ENCODE data around the gene SLC18A3.

The SLC18A3 gene

DNA sequence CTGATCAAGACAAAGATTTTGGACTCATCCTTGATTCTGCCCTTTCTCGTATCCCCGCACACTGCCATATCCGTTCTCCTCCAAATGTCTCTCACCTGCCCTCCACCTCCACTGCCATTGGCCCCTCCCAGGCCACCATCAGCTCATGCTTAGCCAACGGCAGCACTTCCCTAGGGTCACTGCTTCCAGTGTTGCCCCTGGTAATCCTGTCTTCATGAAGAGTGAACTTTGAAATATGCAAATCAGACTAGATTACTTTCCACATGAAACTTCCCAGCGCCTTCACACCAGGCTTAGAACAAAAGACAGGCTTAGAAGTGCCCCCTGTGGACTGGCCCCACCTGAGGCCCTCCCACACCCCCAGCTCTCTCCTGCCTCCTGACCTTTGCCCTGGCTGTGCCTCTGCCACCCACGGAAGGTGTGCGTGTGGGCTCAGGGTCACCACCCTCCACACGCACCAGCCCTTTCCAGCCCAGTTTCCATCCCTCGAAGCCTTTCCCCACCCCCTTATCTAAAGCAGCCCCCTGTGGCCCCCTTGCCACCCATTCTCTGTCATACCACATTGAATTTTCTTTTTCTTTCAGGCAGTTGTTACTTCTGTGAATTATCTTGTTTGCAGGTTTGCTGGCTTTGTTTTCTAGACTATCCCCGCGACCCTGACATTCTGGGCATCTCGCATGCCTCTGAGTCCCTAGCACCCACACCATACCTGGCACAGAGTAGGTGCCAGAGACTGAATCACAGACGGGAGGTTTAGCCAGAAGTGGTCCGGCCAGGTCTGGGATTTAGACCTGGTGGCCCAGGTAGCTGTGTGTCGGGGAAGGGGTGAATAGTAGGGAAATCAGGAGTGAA is 42.5 kb downstream of the SLC18A3 start:
- FAIRE-seq = no peak

DNA sequence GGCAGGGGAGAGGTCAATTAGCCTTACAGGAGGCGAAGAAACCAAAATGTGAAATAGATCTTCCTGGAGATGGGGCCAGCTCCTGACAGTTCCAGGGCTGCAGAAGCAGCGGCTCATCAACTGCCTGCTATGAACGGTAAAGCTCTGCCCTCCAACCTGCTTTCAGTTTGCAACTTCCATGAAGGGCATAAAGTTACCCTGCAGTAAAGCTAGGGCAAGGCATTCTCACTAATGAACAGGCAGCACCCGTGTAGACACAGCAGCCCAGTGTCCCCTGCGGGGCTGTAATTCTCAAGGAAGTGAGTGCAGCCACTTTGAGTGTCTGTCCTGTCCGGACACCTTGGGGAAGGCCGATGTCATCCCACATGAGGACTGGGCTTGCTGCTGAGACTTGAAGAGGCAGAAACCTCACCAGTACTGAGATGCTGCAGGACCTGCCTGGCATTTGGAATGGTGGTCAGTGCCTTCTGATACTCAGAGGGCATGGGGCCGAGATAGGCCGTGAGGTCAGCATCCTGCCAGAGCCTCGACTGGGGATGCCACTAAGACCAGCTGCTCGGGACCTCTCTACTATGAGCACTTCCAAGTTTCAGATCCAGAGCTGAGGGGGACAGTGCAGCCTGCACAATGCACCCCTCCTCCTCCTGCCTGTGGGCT is 43.3 kb downstream of the SLC18A3 start:
- FAIRE-seq = no peak

DNA sequence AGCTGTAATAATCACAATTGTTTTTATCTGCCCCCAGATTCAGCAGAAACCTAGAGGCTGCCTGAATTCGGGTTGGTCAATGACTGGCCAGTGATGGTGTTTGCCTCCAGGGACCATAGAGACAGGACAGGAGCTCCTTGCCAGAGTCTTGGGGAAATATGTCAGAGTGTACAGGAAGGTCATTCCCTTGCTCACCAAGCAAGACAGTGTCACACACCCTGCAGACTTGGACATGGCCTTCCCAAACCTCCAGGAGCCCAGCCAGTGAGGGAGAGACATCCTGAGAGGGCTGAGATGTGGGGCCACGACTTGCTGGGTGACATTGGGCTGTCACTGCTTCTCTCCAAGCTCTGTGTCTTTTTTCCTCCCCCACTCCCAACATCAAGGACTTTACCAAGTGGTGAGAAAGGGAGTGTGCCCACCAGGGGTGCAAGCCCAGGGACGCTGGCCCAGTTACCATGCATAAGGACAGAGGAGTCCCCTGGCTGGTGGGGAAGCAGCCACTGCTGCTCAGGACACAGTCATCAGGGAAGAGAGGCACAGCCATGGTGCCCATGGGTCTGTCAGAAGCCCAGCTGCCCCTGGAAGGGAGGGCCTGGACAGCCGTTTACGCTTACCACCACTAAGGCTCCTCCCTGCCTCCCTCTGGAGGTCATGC is 44.1 kb downstream of the SLC18A3 start:
- no peak for FAIRE-seq

DNA sequence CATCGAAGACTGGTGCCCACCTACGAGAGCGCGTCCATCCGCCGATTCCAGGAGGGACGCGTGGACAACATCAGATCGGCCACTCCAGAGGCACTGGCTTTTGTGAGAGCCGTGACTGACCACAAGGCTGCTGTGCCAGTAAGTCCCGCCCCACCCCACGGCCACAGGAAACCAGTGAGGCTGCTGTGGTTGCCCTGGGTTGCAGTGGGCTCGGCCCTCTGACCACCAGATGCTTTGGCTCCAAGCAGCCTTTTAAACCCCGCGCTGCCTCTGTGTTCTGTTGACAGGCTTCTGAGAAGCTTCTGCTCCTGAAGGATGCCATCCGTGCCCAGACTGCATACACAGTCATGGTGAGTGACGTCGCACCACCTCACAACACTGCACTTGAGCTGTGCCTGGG is 45.0 kb downstream of the SLC18A3 start:
- FAIRE-seq = no peak

DNA sequence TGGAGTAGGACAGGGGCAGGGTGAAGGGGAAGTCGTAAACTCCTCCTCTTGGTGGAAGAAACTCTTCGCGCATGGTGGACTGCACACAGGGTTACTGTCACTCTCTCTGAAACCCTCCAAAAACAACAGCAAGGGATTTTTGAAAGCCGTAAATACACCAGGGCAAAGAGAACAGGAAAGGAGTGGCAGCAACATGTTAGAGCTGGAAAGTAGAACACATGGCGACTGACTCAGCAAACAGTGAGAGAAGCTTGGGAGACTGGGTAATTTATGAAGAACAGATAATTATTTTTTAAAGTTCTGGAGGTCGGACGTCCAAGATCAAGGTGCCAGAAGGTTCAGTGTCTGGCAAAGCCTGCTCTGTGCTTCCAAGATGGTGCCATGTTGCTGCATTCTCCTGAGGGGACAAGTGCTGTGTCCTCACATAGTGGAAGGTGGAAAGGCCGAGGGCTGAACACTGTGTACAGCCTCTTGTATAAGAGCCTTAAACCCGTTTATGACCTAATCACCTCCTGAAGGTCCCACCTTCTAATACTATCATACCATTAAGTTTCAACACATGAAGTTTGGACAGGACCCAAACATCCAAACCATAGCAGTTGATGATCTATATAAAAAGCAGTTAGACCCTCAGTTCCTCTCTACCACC is 46.9 kb downstream of the SLC18A3 start:
- no peak for FAIRE-seq

DNA sequence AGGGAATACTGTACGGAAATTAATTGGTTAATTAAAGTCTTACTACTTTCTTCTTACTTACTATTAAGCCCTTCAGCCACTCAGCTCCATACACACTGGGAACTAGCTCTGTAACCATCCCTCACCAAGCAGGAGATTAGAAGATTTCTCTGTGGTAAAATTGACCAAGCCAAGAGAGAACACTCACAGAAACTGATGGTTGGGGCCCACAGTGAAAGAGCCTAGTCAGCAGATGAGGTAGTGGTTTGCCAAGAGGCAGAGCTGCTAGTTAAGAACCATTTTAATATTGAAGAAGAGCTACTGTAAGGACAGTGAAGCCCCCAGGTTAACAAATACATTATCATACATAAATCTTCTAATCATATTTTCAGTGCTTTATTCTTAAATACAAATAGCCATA is 47.5 kb downstream of the SLC18A3 start:
- FAIRE-seq = no peak

DNA sequence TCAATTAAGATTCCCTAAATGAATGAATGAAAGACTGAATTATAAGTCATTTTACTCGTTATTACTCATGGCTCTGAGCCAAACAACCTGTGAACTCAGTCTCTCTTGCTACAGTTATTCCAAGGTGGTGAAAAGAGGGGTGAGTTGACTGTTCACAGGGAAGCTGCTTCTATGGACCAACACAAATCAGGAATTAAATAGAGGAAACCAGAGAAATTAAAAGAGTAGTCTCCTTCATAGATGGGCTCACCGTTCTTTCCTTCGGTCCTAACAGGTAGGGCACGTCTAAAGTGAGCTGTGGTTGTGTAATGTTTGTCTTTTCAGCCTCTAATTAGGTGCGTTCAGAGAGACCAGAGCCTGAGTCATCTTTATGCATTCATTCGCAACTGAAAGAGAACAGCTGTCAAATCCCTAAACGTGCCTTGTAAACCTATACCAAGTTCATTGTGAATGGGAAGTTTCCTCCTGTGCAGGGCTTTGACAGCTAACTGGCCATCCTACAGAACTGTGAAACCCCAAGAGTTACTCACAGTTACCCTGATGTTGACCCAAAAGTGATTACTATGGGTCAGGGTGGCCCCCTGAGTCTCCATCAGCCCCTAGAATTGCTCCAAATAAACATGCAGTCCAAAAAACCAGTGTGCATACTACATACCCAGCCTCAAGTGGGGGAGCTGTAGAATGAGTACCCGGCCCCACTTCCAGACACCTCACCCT is 51.2 kb downstream of the SLC18A3 start:
- no peak for FAIRE-seq
